Measurements from ENCODE around the gene ELANE. TPM values are rescaled to one million over a fixed set of nuclear protein-coding genes. Genes with fewer than 3 reads are reported as not detected.
"Not testable (repeated sequence)": the region's sequence is repeated elsewhere in the genome, so short reads cannot be mapped to it uniquely, and the experiment has no call there.

Gene ELANE
- total RNA-seq, 1 donor from 2014 or later: not detected

- peaks cover 34% of the 10 kb centered on the region for H3K36me3 Mint-ChIP-seq (ENCODE audit: low read depth)
- no peak overlapping the region for H3K27ac Mint-ChIP-seq
Observed at GRCh38 chr19:810077-810855, 41.8 kb upstream of the ELANE start.

DNA sequence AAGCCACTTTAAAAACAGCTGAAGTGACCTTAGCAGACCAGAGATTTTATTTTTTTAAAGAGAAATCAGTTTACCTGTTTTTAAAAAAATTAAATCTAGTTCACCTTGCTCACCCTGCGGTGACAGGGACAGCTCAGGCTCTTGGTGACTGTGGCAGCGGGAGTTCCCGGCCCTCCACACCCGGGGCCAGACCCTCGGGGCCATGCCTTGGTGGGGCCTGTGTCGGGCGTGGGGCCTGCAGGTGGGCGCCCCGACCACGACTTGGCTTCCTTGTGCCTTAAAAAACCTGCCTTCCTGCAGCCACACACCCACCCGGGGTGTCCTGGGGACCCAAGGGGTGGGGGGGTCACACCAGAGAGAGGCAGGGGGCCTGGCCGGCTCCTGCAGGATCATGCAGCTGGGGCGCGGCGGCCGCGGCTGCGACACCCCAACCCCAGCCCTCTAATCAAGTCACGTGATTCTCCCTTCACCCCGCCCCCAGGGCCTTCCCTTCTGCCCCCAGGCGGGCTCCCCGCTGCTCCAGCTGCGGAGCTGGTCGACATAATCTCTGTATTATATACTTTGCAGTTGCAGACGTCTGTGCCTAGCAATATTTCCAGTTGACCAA lies 41.1 kb upstream of the ELANE start:
- H3K9me3 Mint-ChIP-seq: no peaks in the 10 kb centered on the region
- H3K4me3 Mint-ChIP-seq: no peak overlapping the region
- H3K27me3 Mint-ChIP-seq (ENCODE audit: insufficient read depth): no peaks in the 10 kb centered on the region
- peaks cover 34% of the 10 kb centered on the region for H3K36me3 Mint-ChIP-seq (ENCODE audit: low read depth)
- DNase-seq (ENCODE audit: low spot score): no peak
- H3K27ac Mint-ChIP-seq: no peak overlapping the region
- intact Hi-C loops (cut with micrococcal nuclease): no loop called here
- H3K4me1 Mint-ChIP-seq (ENCODE audit: low read depth): peaks cover 8% of the 10 kb centered on the region

More at GRCh38 chr19:810077-810855, 41.8 kb upstream of the ELANE start:
- Mint-ChIP-seq H3K27me3 (ENCODE audit: insufficient read depth) (no peaks in the 10 kb centered on the region), H3K4me1 (ENCODE audit: low read depth) (peaks cover 8% of the 10 kb centered on the region), H3K9me3 (no peaks in the 10 kb centered on the region), H3K4me3 (no peak overlapping the region)
- intact Hi-C loops (cut with micrococcal nuclease): no loop called here
- DNase-seq (ENCODE audit: low spot score): no peak

DNA sequence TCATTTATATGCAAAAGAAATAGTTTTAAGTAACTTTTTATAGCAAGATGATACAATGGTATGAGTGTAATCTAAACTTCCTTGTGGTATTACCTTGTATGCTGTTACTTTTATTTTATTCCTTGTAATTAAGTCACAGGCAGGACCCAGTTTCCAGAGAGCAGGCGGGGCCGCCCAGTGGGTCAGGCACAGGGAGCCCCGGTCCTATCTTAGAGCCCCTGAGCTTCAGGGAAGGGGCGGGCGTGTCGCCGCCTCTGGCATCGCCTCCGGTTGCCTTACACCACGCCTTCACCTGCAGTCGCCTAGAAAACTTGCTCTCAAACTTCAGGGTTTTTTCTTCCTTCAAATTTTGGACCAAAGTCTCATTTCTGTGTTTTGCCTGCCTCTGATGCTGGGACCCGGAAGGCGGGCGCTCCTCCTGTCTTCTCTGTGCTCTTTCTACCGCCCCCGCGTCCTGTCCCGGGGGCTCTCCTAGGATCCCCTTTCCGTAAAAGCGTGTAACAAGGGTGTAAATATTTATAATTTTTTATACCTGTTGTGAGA lies 40.5 kb upstream of the ELANE start:
- no peak overlapping the region for H3K27ac Mint-ChIP-seq

DNA sequence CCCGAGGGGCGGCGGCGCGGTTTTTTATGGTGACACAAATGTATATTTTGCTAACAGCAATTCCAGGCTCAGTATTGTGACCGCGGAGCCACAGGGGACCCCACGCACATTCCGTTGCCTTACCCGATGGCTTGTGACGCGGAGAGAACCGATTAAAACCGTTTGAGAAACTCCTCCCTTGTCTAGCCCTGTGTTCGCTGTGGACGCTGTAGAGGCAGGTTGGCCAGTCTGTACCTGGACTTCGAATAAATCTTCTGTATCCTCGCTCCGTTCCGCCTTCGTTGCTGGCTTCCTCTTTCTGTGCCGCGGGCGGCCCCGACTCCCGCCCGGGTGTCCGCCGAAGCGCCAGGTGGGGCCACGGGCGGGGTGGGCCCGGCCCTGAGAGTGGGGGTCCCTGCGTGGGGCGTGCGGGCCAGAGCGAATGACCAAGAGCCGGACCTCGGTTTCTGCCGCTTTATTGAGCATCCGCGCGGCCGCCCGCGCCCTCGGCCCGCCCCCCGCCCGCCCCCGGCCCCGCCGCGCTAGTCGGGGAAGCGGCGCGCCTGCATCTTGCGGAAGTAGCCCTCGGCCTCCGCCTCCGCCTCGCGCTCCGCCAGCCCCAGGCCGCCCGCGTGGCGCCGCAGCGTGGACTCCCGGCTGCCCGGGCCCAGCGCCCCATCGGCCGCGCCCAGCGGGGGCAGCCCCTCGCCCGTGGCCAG lies 39.9 kb upstream of the ELANE start:
- no peak for DNase-seq (ENCODE audit: low spot score)
- no peaks in the 10 kb centered on the region for H3K27me3 Mint-ChIP-seq (ENCODE audit: insufficient read depth)
- peaks cover 7% of the 10 kb centered on the region for H3K4me1 Mint-ChIP-seq (ENCODE audit: low read depth)
- H3K4me3 Mint-ChIP-seq: no peak overlapping the region
- intact Hi-C loops (cut with micrococcal nuclease): no loop called here
- no peak overlapping the region for H3K27ac Mint-ChIP-seq
- peaks cover 38% of the 10 kb centered on the region for H3K36me3 Mint-ChIP-seq (ENCODE audit: low read depth)
- H3K9me3 Mint-ChIP-seq: peaks cover 4% of the 10 kb centered on the region

More for the DNA sequence above, 40.5 kb upstream of the ELANE start:
- Mint-ChIP-seq H3K4me1 (ENCODE audit: low read depth) (peaks cover 8% of the 10 kb centered on the region), H3K27me3 (ENCODE audit: insufficient read depth) (no peaks in the 10 kb centered on the region), H3K9me3 (peaks cover 3% of the 10 kb centered on the region), H3K36me3 (ENCODE audit: low read depth) (peaks cover 38% of the 10 kb centered on the region), H3K4me3 (no peak overlapping the region)
- DNase-seq (ENCODE audit: low spot score): no peak
- intact Hi-C loops (cut with micrococcal nuclease): no loop called here

DNA sequence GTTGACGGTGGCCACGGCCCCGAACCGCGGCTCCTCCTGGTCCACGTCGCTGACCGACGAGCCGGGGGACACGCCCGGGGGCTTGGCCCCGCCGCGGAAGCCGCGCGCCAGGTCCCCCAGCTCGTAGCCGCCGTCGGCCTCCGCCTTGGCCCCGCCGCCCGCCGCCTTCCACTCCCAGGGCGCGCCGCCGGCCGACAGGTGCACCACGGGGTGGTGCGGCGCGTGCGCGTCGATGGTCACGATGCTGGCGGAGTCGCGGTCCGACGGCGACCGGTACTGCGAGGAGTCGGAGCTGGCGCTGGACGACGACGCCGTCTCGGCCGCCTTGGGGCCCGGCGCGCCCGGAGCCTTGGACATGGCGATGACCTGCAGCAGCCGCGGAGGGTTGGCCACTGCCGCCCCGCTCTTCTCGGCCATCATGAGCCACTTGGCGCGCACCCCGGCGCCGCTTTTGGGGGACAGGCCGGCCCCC lies 39.3 kb upstream of the ELANE start:
- peaks cover 4% of the 10 kb centered on the region for H3K9me3 Mint-ChIP-seq
- peaks cover 32% of the 10 kb centered on the region for H3K36me3 Mint-ChIP-seq (ENCODE audit: low read depth)
- DNase-seq (ENCODE audit: low spot score): no peak
- no peak overlapping the region for H3K27ac Mint-ChIP-seq
- H3K27me3 Mint-ChIP-seq (ENCODE audit: insufficient read depth): no peaks in the 10 kb centered on the region
- intact Hi-C loops (cut with micrococcal nuclease): no loop called here
- no peak overlapping the region for H3K4me3 Mint-ChIP-seq
- H3K4me1 Mint-ChIP-seq (ENCODE audit: low read depth): peaks cover under 1% of the 10 kb centered on the region

DNA sequence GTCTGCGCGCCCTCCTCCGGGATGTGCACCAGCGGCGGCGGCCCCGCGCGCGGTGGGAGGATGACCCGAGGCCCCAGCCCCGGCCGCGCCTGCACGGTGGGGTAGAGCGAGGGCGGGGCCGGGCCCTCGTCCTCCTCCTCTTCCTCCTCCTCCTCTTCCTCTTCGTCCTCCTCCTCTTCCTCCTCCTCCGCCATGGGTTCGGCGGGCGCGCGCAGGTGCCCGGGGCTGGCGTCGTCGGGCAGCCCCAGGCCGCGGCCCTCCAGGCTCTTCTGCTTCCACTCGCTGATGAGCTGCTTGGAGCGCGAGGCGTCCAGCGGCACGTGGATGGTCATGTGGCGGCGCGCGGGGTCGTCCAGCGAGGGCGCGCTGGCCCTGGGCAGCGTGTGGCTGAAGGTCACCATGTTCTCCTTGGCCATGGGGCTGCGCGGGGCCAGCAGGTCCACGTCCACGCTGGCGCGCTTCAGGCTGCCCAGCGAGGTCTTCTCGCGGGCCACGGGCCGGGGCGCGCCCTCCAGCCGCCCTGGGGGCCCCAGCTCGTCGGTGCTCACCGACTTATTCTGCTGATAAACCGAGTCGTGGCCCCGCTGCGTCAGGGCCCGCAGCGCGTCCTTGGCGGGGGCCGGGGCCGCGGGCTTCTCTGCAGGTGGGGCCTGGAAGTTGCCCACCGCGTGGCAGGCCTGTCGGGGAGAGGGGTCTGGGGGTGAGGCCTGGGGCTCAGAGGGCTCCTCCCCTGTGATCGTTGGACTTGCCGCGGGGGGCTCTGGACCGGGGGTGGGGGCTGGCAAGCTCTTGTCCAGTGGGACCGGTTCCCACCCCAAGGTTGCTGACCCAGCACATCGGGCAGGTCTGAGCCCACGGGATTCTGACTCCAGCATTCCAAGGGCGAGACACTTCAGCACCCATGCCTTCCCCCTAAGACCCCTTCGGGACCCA lies 38.6 kb upstream of the ELANE start:
- Mint-ChIP-seq H3K27me3 (ENCODE audit: insufficient read depth) (no peaks in the 10 kb centered on the region), H3K36me3 (ENCODE audit: low read depth) (peaks cover 29% of the 10 kb centered on the region), H3K9me3 (peaks cover 4% of the 10 kb centered on the region), H3K4me1 (ENCODE audit: low read depth) (no peaks in the 10 kb centered on the region), H3K27ac (no peak overlapping the region), H3K4me3 (no peak overlapping the region)
- no peak for DNase-seq (ENCODE audit: low spot score)
- intact Hi-C loops (cut with micrococcal nuclease): no loop called here

DNA sequence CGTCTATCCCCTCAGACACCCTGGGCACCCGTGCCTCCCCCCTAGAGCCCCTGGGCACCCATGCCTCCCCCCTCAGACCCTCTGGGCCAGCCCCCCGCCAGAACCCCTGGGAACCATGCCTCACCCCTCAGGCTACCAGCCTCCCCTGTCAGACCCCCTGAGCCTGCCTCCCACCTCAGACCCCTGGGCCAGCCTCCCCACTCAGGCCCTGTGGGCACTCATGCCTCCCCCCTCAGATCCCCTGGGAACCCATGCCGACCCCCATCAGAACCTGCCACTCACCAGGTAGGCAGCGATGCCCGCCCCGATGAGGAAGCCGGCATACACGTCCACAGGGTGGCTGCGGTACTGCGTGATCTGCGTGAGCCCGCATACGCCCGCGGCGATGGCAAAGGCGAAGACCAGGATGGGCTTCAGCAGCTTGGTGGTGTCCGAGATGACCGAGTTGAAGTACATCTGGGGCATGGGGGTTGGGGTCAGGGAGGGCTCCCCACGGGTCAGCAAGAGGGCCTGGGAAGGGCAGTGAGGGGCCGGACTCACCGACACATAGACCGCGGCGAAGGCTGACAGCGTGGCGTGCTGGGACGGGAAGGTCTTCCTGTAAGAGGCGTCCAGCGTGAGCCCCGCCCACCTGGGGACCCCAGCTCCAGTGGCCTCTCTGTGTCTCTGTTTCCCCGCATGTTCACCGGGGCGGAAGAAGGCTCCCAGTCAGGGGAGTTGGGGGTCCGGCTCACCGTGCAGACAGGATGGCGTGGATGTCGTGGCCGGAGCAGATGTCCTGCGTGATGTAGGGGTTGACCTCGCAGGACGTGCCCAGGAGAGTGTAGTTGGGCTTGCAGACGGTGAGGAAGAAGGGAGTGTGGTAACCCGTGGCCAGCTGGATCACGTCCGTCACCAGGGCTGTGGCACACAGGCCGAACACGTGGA lies 37.7 kb upstream of the ELANE start:
- no peak for DNase-seq (ENCODE audit: low spot score)
- H3K27ac Mint-ChIP-seq: no peak overlapping the region
- peaks cover 4% of the 10 kb centered on the region for H3K9me3 Mint-ChIP-seq
- H3K4me3 Mint-ChIP-seq: no peak overlapping the region
- no peaks in the 10 kb centered on the region for H3K4me1 Mint-ChIP-seq (ENCODE audit: low read depth)
- no peaks in the 10 kb centered on the region for H3K27me3 Mint-ChIP-seq (ENCODE audit: insufficient read depth)
- intact Hi-C loops (cut with micrococcal nuclease): no loop called here
- H3K36me3 Mint-ChIP-seq (ENCODE audit: low read depth): peaks cover 27% of the 10 kb centered on the region

- intact Hi-C loops (cut with micrococcal nuclease): no loop called here
- Mint-ChIP-seq H3K4me3 (no peak overlapping the region), H3K27me3 (ENCODE audit: insufficient read depth) (no peaks in the 10 kb centered on the region), H3K27ac (no peak overlapping the region), H3K36me3 (ENCODE audit: low read depth) (peaks cover 23% of the 10 kb centered on the region), H3K9me3 (peaks cover 4% of the 10 kb centered on the region), H3K4me1 (ENCODE audit: low read depth) (no peaks in the 10 kb centered on the region)
- DNase-seq (ENCODE audit: low spot score): no peak
Observed at GRCh38 chr19:815079-815774, 36.9 kb upstream of the ELANE start.

DNA sequence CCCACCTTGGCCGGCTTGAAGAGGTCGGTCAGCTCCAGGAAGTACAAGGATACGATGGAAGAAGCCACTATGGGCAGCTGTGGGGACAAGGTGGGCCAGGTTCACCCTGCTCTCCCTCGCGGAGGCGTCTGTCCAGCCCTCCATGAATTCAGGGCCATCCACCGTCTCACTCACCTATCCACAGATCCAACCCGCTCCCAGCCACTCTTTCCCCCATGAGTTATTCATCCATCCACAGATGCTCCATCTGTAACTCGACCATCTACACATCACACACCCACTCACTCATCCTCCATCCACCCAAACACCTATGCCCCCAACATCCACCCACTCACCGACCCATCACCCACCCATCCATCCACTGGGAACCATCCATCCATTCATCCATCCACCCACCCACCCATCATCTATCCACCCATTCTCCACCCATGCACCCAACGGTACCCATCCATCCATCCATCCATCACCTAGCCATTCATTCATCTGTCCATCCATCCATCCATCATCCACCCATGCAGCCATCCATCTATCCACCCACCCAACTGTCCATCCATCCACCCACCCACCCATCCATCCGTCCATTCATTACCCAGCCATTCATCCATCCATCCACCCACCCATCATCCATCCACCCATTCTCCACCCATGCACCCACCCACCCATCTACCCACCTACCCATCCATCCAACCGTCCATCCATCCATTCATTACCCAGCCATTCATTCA lies 36.2 kb upstream of the ELANE start:
- no peak for DNase-seq (ENCODE audit: low spot score)
- H3K27ac Mint-ChIP-seq: no peak overlapping the region
- peaks cover 20% of the 10 kb centered on the region for H3K36me3 Mint-ChIP-seq (ENCODE audit: low read depth)
- peaks cover 5% of the 10 kb centered on the region for H3K27me3 Mint-ChIP-seq (ENCODE audit: insufficient read depth)
- no peaks in the 10 kb centered on the region for H3K4me1 Mint-ChIP-seq (ENCODE audit: low read depth)
- no peak overlapping the region for H3K4me3 Mint-ChIP-seq
- H3K9me3 Mint-ChIP-seq: peaks cover 4% of the 10 kb centered on the region
- intact Hi-C loops (cut with micrococcal nuclease): no loop called here

GRCh38 chr19:816500-816857 lies 35.6 kb upstream of the ELANE start:
- H3K27me3 Mint-ChIP-seq (ENCODE audit: insufficient read depth): peaks cover 5% of the 10 kb centered on the region
- H3K27ac Mint-ChIP-seq: no peak overlapping the region
- DNase-seq (ENCODE audit: low spot score): no peak
- no peak overlapping the region for H3K4me3 Mint-ChIP-seq
- H3K4me1 Mint-ChIP-seq (ENCODE audit: low read depth): no peaks in the 10 kb centered on the region
- intact Hi-C loops (cut with micrococcal nuclease): no loop called here
- peaks cover 20% of the 10 kb centered on the region for H3K36me3 Mint-ChIP-seq (ENCODE audit: low read depth)
- peaks cover 4% of the 10 kb centered on the region for H3K9me3 Mint-ChIP-seq

- H3K4me1 Mint-ChIP-seq (ENCODE audit: low read depth); intact Hi-C loops (cut with micrococcal nuclease); H3K4me3 Mint-ChIP-seq; DNase-seq (ENCODE audit: low spot score); H3K27ac Mint-ChIP-seq; H3K9me3 Mint-ChIP-seq: not testable (repeated sequence)
- Mint-ChIP-seq H3K36me3 (ENCODE audit: low read depth) (peaks cover 13% of the 10 kb centered on the region), H3K27me3 (ENCODE audit: insufficient read depth) (peaks cover 23% of the 10 kb centered on the region)
Observed at GRCh38 chr19:820212-820611, 31.9 kb upstream of the ELANE start.

Data from activated T-helper 1 cell treated with anti-CD3 and anti-CD28 coated beads, Interleukin-12 subunit alpha, Interleukin-12 subunit beta, Interleukin-2, Interleukin-4 antibody, amounts not matched to agents 30 ng/mL and 10 ng/mL and 1 ng/mL, durations not matched to agents 14 hours and 24 hours and 36 hours (primary cell).